Omental fat pad (tissue), 4 donors: ENCODE data around the gene TAS1R1. TPM values are rescaled to one million over a fixed set of nuclear protein-coding genes. Genes with fewer than 3 reads are reported as not detected.

Experiments used
- ATAC-seq: fragments of 150-250 bp; one replicate; pipeline ENCODE4 v1.9.1; 2016; ENCODE audit warnings: mild to moderate bottlenecking, moderate library complexity; ENCODE audit not compliant: low FRiP score
- DNase-seq: peaks from one replicate; pipeline ENCODE4 v3.0.0-alpha.2; 2019; ENCODE audit warnings: low spot score
- total RNA-seq, 4 donors: library from RNA; depleted of rRNA; stranded (reverse); fragments of >200 nt; gene quantifications; one replicate each; pipeline ENCODE4 v1.1.0, GENCODE V29; 2016
- TF ChIP-seq, protein P1 (sequence below), 3 donors: fragments of 450-650 bp; IDR thresholded peaks; one replicate each; pipeline ENCODE4 v1.5.1; 2016 to 2017; ENCODE audit warnings: antibody characterized with exemption in 3 of 3, mild to moderate bottlenecking in 3 of 3, moderate library complexity in 2 of 3

The TAS1R1 gene
- total RNA-seq, 4 donors from 2014 or later = 0.19 TPM; not detected in 3

GRCh38 chr1:6512245-6512907 is 42.7 kb upstream of the TAS1R1 start:
- TF ChIP-seq, protein P1, sequence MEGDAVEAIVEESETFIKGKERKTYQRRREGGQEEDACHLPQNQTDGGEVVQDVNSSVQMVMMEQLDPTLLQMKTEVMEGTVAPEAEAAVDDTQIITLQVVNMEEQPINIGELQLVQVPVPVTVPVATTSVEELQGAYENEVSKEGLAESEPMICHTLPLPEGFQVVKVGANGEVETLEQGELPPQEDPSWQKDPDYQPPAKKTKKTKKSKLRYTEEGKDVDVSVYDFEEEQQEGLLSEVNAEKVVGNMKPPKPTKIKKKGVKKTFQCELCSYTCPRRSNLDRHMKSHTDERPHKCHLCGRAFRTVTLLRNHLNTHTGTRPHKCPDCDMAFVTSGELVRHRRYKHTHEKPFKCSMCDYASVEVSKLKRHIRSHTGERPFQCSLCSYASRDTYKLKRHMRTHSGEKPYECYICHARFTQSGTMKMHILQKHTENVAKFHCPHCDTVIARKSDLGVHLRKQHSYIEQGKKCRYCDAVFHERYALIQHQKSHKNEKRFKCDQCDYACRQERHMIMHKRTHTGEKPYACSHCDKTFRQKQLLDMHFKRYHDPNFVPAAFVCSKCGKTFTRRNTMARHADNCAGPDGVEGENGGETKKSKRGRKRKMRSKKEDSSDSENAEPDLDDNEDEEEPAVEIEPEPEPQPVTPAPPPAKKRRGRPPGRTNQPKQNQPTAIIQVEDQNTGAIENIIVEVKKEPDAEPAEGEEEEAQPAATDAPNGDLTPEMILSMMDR (IDR thresholded peaks at IDR 0.05) = no peak

GRCh38 chr1:6512908-6513280 is 42.2 kb upstream of the TAS1R1 start:
- DNase-seq (no peak), ATAC-seq (no peak)

More at GRCh38 chr1:6512245-6512907, 42.7 kb upstream of the TAS1R1 start:
- ATAC-seq (no peak), DNase-seq (no peak)

GRCh38 chr1:6513320-6513801 is 41.7 kb upstream of the TAS1R1 start:
- TF ChIP-seq, protein P1 (IDR thresholded peaks at IDR 0.05) = no peak
- DNase-seq (no peak), ATAC-seq (no peak)

More at GRCh38 chr1:6512908-6513280, 42.2 kb upstream of the TAS1R1 start:
- TF ChIP-seq, protein P1 (IDR thresholded peaks at IDR 0.05) = no peak

- TF ChIP-seq, protein P1 (IDR thresholded peaks at IDR 0.05) = no peak
- DNase-seq (no peak), ATAC-seq (no peak)
These were observed 39.3 kb upstream of the TAS1R1 start for GRCh38 chr1:6515771-6516170.

DNA sequence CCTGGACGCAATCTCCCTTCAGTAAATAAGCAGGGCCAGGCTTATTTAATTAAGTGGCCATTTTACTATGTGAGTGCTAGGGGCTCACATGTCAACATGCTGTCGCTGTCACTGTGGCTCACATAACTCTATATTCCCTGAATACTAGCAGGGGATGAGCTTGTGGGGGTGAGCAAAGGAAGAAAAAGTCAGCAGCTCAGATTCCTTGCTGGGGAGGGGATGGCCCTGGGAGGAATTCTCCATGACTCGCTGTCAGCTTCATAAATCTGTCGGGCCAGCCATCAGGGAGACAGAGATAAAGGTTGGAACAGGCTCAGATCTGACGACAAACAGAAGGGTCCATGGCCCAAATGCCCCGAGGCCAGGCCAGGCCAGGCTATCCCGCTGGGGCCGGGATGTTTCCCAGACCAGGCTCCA is 37.7 kb upstream of the TAS1R1 start:
- ATAC-seq (no peak), DNase-seq (no peak)
- TF ChIP-seq, protein P1 (IDR thresholded peaks at IDR 0.05) = no peak

DNA sequence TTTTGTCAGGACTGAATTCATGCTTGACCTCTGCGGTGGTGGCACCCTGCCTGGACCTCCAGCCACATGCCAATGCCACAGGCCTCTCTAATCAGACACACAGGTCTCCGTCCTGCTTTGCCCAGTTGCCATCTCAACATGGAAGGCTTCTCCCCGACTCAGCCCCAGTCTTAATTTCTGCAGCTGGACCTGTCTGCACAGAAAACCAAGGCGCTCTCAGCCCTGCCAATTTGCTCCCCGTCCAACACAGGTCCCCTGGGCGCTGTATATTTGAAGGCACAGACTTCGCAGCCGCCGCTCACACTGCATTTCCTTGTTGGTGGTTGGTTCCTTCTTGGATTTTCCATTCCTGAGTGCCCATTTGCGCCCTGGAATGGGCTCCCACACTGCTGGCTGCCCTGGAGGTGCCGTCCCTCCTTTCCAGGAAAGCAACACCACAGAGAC is 35.6 kb upstream of the TAS1R1 start:
- no peak for ATAC-seq
- no peak for DNase-seq
- TF ChIP-seq, protein P1 (IDR thresholded peaks at IDR 0.05) = no peak
